ENCODE results near the gene TTC28.
"Not testable (repeated sequence)": the region's sequence is repeated elsewhere in the genome, so short reads cannot be mapped to it uniquely, and the experiment has no call there.

DNA sequence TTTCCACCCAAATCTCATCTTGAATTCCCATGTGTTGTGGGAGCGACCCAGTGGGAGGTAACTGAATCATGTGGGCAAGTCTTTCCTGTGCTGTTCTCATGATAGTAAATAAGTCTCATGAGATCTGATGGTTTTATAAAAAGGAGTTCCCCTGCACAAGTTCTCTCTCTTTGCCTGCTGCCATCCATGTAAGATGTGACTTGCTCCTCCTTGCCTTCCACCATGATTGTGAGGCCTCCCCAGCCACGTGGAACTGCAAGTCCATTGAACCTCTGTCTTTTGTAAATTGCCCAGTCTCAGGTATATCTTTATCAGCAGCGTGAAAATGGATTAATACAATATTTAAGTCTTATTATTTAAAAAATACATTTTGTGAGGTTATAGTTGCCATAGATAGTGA, 315.5 kb downstream of the TTC28 start:
- TF ChIP-seq, protein P1, sequence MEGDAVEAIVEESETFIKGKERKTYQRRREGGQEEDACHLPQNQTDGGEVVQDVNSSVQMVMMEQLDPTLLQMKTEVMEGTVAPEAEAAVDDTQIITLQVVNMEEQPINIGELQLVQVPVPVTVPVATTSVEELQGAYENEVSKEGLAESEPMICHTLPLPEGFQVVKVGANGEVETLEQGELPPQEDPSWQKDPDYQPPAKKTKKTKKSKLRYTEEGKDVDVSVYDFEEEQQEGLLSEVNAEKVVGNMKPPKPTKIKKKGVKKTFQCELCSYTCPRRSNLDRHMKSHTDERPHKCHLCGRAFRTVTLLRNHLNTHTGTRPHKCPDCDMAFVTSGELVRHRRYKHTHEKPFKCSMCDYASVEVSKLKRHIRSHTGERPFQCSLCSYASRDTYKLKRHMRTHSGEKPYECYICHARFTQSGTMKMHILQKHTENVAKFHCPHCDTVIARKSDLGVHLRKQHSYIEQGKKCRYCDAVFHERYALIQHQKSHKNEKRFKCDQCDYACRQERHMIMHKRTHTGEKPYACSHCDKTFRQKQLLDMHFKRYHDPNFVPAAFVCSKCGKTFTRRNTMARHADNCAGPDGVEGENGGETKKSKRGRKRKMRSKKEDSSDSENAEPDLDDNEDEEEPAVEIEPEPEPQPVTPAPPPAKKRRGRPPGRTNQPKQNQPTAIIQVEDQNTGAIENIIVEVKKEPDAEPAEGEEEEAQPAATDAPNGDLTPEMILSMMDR (IDR thresholded peaks at IDR 0.05): not testable (repeated sequence)
- TF ChIP-seq POLR2A (IDR thresholded peaks at IDR 0.05): not testable (repeated sequence)
